Activated CD4-positive, alpha-beta T cell treated with anti-CD3 and anti-CD28 coated beads, Interleukin-2, Interleukin-4, amounts not matched to agents 100 ng/mL and 50 ng/mL, durations not matched to agents 16 hours and 8 hours (primary cell): Measurements from ENCODE around the gene UBE2H.
"Not testable (repeated sequence)": the region's sequence is repeated elsewhere in the genome, so short reads cannot be mapped to it uniquely, and the experiment has no call there.

Experiments used
- DNase-seq: peaks from one replicate; pipeline ENCODE4 v3.0.0-alpha.2; 2020; ENCODE audit warnings: low spot score

The UBE2H gene

DNA sequence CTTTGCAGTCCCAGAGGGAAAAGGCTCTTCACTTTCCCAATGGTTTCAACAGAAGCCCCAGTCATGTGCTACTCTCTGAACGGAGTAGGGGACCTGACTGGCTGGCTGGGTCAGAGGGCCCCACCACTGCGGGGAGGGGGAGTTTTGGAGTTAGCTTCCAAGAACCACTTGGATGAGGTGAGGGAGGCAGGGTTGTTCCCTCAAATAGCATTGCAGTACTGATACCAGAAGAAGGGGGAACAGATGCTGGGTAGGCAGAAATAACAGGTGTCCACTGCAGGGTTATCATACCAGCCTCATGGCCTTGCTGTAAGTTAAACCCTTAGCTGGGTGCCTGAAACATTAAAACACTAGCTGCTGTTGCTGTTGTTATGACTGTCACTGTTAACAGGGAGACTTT is 131.3 kb downstream of the UBE2H start:
- DNase-seq, result no peak

DNA sequence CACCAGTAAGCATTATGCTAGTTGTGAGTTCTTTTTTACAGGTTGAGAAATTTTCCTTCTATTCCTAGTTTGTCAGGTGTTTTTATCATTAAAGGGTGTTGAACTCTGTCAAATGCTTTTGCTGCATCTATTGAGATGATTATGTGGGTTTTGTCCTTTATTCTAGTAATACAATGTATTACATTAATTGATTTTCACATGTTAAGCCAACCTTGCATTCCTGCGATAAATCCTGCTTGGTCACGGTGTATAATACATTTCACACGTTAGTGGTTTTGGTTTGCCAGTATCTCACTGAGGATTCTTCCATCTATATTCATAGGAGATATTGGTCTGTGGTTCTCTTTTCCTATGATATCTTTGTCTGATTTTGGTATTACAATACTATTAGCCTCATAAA is 136.0 kb downstream of the UBE2H start:
- DNase-seq, result no peak

DNA sequence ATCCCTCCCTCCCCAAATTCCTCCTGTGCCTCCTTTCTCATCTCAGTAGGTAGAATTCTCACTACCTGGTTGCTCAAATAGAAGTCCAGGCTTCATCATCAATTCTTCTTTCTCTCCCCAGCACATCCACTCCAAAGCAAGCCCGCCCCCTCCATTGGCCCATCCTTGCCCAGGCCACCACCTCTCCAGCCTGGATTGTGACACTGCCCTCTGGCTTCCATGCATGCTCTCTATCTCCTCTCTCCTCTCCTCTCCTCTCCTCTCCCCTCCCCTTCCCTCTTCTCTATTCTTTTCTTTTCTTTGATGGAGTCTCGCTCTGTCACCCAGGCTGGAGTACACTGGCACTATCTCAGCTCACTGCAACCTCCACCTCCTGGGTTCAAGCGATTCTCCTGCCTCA is 144.9 kb downstream of the UBE2H start:
- DNase-seq, result no peak

DNA sequence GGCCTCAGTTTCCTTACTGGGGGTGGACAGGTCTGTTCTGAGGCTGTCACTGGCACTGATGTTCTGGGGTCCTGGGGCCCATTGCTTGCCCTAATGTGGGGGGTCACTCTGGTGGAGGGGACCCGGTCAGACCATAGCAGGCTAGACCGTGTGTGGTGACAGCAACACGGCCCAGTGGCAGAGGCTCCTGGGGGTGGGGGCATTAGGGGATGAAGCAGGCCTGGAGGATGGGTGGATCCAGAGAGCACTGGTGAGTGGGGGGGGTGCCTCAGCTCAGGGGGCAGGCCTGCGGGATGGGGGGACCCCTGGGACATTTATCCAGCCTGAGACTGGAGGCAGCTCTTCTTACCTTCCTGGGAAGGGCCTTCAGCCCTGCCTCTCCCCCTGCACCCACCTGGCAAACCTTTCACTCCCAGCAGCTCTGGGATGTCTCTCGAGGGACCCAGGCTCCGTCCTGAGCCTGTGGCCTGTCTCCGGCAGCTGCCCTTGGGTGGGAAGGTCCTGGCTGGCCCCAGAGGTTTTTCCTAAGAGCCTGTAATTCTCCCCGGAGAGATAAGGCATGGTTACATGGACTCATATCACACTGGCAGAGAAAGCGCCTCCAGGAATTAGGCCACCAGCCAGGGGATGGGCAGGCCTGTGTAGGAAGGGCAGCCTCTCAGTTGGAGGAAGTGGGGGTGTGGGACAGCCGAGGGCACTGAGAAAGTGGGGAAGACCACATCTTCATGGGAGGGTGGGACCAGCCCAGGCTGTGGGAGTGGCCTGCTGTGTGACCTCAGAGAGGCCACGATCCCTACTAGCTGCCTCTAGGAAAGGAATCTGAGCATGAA is 147.7 kb downstream of the UBE2H start:
- DNase-seq, result no peak

DNA sequence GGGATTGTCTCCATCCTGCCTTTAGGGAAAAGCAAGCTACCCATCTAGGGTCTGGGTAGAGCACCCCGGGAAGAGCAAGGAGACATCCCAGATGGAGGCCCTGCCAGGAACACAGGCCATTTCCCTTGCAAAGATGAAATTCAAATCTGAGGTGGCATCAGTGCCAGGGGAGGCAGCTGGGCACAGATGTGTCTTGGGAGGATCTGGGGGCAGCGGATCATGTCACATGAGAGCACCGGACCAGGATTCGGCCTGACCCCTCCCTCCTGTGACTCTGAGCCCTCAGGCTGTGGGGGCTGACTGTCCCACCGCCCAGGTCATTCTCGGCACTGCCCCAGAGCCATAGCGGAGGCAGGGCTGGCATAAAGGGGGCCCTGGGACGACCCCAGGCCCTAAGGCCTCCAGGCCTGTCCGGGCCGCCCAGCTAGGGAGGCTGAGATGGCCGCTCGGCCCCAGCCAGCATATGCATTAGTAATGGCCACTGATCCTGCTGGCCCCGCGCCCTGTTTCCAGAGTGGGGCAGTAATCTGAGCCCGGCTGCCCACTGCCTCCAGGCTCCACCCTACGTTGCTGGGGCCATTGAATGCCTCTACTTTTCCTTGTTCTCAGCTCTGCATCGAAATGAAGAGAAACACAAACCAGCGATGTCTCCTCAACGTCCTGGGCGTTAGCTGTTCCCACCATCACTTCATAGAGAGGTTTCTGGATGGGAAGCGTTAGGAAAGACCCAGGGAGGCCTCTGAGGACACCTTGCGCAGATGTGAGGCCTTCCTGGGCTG is 148.5 kb downstream of the UBE2H start:
- no peak for DNase-seq

DNA sequence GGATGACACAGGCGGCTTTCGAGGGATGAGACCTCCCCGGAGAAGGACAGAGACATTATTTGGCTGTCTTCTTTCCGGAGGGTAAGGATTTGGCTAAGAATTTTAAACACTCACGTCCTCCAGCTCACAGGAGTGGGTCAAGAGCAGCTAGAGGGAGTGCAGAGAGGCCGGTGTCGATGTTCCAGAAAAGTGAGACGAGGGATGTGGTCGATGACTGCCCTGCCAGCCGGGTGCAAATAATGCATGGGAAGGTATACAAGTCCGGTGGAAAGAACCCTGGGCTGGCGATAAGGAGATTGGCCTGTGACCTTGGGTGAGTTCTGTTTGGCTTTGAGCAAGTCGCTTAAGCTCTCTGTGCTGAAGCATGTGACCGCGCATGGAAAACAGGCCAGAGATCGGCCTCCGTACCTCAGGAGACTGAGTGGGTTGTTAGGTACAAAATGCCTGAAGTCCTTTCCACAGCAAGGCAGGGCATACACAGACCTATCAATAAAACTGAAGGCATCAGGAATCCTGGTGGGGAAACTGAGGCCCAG is 149.1 kb downstream of the UBE2H start:
- DNase-seq, result no peak

DNA sequence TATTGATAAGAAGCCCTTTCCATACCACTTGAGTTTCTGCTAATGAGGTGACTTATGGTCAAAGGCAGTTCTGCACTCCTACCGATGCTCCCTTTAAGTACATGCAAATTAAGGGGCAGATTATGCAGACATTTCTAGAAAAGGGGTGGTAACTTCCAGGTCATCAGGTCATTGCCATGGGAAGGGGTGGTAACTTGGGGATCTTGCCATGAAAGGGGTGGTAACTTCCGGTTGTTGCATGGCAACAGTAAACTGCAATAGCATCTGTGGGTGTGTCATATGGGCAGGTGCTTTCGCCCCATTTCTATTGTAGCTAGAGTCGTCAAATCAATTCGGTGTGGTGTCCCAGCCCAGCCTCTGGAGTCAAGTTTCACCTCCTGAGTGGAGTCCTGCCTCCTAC is 150.9 kb downstream of the UBE2H start:
- no peak for DNase-seq

DNA sequence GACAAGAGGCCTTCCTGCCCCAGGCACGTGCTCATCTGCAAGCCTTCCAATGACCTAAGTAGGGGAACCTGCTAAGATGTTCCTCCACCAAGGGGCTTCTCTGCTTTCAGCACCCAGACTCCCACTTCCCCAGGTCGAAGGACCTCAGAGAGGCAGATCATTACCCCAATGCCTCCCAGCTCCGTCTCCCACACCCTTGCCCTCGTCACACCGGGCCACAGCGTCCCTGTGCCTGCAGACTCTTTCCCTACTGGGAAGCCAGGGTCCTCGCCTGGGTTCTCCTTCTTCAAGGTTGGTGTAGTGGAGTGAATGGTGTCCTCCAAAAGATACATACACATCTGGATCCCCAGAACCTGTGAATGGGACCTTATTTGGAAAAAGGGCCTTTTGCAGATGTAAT is 151.9 kb downstream of the UBE2H start:
- DNase-seq, result no peak

DNA sequence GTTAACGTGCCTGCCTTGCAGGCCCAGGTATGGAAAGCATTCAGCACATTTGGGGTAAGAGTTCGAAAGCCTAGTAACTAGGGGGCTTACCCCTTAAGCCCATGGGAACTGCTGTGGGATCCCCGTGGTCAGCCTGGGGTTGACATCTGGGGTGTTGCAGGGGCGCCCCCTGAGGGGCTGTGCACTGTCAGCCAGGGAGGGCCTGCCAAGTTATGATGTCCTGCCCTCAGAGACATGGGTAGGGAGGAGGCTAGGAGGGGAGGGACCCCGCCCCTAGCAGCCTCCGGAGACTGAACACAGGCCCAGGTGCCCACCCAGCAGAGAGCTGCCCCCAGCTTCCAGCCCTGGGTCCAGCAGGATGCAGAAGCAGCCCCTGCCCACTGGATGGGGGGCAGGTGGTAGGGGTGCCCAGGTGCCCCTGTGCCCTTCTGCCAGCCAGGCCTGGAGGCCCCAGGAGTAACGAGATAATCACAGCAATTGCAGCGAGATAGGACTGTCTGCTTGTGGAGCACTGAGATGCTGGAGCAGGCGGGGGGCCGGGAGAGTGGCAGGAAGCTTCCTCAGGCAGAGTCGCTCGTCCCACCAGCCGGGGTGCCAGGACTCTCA is 153.3 kb downstream of the UBE2H start:
- DNase-seq, result no peak

DNA sequence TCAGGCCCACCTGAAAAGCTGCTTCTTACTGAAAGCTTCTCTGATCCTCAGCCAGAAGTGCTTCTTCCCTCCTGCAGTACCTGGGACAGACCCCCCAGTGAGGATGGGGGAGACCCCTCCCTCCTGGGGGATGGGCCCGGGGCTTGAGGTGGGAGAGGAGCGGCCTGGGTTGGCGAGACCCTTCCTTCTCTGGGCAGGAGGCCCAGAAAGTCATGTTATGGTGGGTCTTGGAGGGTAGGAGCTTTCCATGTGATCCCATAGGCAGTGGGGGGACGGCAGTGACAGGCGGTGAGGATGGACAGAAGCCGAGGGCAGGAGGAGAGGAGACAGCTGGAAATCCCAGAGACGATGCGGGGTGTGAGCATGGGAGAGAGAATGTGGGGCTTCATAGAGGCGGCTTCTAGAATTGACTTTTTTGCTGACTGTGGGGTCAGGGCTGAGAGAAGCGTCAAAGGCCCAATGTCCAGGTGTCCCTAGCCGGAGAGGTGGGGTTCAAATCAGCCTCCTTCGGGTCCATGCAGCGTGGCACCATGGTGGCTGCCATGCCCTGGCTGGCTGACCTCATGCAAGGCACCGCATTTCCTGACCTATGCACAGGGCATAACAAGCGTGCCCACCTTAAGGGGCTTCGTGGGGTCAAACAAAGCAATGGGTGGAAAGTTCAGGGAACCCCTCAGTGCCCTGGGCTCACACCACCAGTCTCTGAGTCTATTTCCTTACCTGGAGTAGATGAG is 154.0 kb downstream of the UBE2H start:
- no peak for DNase-seq

DNA sequence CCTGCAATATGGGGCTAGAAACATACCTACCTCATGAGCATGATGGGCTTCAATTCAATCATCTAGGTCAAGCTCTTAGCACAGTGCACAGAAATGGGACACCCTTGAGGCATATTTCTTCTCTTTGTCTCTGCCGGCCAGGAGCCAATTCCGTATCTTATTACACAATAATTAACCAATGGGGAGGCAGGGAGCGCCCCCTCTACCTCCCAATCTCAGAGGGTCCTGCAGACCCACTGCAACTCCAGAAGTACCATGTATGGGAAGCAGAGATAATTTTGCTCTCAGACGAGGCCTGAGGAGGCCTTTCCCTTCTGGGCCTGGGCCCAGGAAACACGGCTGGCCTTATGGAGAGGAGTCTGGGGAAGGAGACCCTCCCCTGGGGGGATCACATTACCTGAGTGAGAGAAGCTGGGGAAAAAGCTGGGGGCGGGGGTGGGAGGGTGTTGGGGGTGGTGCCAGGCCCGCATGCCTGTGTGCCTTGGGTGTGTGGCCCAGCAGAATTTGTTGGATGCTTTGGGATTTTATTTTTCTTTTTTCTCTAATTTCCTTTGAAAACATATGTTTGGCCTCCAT is 155.5 kb downstream of the UBE2H start:
- DNase-seq, result no peak

DNA sequence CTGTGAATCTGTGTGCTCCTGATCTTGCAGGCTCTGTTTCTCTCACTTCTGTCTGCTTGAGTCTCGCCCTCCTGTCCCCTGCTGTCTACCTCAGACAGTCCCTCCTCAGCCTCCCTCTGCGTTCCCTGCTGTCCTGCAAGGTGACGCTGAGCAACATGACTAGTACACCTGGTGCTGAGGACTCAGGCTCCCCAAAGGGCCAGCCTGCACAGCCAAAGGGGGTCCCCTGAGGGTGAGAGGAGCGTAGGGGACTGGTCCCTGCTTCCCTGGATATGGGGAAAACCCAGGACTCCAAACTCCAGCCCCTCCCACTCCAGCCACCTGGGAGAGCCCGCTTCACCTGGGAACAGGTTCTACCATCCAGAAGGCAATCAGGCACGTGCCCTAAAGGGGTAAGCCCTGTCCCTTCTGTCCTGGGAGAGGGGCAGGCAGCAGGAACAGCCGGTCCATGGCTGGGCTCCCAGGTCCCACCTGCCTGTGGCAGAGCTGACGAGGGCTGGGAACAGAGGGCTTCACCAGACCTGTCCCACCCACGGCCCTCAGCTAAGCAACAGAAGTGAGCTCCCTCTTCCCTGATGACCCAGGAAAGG is 156.5 kb downstream of the UBE2H start:
- no peak for DNase-seq

DNA sequence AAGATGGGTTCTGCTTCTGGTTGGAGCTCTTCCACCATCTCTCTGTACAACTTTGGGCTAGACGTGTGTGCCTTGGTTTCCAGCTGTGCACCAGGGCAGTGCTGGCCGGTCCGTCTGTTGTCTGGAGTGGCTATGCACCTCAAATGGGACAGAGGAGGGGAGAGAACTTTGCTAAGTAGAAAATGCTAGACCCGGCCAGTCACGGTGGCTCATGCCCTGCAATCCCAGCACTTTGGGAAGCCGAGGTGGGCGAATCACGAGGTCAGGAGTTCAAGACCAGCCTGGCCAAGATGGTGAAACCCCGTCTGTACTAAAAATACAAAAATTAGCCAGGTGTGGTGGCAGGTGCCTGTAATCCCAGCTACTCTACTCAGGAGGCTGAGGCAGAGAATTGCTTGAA is 158.3 kb downstream of the UBE2H start:
- not testable (repeated sequence) for DNase-seq

DNA sequence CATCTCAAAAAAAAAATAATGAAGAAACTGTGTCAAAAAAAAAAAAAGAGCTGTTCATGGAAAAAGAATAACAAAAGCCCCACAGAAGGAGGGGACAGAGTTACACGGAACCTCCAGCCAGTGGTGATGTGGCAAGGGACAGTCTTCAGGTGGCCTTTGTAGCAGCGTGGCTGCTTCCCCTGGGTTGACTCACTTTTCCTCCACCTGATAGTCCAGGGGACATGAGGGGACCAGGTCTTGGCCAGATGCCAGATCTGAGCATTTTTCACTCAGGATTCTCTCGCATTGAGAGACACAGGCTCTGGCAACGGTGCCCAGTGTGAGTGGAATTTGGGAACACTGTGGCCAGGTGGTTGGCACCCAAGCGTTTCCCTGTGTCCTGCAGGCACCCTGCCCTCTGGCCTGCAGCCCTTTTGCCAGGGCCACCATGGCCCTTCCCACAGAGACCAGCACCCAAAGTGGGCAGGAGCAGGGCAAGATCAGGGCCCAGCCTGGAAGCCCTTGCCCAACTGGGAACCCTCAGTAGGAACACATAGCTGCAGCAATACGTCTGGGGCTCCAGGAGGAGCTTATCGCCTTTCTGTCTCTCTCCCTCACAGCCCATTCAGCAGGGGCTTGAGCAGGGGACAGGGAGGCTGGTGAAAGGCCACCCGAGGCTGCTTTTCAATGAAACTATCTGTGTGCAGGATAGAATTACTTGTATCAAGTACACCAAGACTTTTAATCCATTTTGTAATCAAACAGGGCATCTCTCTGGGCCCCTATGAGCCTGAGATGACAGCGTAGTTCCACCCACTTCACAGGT is 159.1 kb downstream of the UBE2H start:
- DNase-seq, result no peak

DNA sequence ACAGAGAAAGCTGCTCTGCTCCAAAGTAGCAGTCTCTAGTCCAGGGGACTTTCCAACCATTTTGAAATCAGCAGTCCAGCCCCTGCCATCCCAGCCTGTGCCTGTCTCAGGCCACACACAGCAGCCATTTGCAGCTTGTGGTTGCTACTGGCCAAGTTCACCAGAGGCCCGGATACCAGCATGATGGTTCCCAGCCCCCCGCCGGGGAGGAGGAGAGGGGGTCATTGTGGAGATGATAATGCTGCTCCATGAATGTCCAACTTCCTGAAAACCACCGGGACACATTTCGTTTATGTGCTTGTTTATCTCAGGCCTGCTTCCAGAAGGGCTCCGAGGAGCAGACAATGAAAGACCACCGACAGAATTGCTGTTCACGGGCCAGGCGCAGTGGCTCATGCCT is 160.0 kb downstream of the UBE2H start:
- DNase-seq, result no peak

DNA sequence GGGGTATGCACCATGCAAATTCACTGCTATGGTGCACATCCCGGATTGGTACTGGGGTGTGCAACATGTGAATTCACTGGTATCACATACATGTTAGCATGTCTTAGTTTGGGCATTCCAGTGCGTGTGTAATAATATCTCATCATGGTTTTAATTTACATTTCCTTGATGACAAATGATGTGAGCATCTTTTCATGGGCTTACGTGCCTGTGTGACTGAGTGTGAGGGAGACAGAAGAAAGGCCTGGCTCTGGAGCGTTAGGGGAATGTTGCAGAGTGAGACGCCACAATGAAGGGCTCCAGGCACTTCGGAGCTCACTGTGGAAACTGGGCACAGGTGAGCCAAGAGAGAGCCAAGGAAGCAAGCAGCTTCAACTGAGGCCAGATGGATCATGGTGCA is 162.6 kb downstream of the UBE2H start:
- no peak for DNase-seq

DNA sequence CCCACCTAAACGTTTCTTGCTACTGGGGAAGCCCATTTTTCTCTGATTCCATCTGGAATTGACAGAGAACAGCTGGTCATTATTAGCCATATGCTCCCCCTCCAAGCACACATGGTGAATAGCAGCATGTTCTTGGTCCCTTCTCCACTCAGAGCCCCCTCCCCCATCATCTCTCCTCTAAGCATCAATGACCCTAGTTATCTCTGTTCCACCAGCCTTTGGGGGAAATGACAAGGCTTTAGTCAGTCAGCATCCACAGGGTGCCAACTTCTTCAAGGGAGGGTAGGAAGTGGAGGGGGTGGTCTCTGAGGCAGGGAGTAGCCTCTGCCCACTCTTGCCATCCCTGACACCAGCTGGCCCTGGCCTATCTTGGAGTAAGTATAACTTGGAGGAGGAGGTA is 163.1 kb downstream of the UBE2H start:
- DNase-seq, result no peak

DNA sequence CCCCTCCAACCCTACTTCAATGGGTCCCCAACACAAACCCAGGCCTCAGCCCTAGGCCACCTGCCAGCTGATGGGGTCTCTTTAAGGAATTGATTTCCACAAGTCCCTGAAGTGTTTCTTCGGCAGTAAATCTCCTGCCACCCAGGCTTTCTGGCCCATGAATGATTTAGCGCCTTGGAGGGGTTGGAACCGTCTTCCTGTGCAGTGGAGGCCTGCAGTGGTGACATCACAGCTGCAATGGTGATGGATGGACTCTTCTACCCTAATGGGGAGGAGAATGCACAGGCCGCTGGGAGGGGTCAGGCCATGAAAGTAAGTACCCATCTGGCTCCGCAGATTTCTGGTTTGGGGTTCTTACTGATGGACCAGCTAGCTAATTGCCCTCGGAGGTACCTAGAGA is 163.8 kb downstream of the UBE2H start:
- no peak for DNase-seq

DNA sequence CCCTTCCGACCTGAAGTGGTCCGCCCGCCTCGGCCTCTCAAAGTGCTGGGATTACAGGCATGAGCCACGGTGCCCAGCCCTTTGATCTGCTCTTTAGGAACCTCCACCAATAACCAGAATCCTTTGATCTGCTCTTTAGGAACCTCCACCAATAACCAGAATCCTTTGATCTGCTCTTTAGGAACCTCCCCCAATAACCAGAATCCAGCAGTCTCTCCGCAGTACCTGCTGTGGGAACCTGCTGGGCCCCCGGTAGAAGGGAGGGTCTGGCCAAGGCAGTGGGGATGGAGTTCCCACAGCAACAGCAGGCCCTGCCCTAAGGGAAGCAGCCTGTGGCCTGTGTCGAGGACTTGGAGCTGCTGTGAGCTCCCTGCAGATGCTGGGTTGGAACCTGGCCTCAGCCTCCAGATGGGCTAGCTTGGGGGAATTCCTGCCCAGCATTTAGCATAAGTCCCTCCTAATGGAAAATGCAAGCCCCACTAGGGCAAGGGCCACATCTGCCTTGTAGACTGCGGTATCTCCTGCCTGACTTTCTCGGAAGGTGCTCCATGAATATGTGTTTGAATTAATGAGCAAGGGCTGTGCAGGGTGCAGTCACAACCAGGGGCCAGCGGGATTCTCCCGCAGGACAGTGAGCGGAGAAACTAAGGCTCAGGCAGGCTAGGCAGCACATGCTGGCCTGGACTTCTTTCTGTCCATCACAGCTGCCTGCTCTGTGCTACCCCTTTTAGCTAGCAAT is 165.8 kb downstream of the UBE2H start:
- DNase-seq, result no peak
